Neural progenitor cell (in vitro differentiated cells): ENCODE data around the gene ATP5F1E. TPM values are rescaled to one million over a fixed set of nuclear protein-coding genes. Genes with fewer than 3 reads are reported as not detected.
A peak's percentile ranks its signal among the peaks of the same experiment; 100 is the strongest.

Experiments
- DNase-seq: peaks from one replicate; pipeline ENCODE4 v3.0.0-alpha.2; 2016; ENCODE audit warnings: low spot score
- H2AFZ ChIP-seq: fragments of 200-600 bp; sonication (generic); replicated peaks from 2 replicates; pipeline ENCODE4 v1.6.1; 2016; ENCODE audit warnings: antibody characterized with exemption
- H3F3A ChIP-seq: fragments of 200-600 bp; sonication (generic); 2 replicates; pipeline ENCODE4 v1.6.1; 2016; ENCODE audit warnings: antibody characterized with exemption, low read depth
- H3K27ac ChIP-seq: fragments of 200-600 bp; sonication (generic); 2 replicates; pipeline ENCODE4 v1.5.1; 2016; ENCODE audit warnings: mild to moderate bottlenecking
- H3K27me3 ChIP-seq: fragments of 200-600 bp; sonication (generic); 2 replicates; pipeline ENCODE4 v1.6.1; 2016; ENCODE audit warnings: mild to moderate bottlenecking, moderate library complexity
- H3K36me3 ChIP-seq: fragments of 200-600 bp; sonication (generic); 2 replicates; pipeline ENCODE4 v1.5.1; 2016
- H3K4me1 ChIP-seq: fragments of 200-600 bp; sonication (generic); 2 replicates; pipeline ENCODE4 v1.6.1; 2016; ENCODE audit warnings: mixed run types
- H3K4me2 ChIP-seq: fragments of 200-600 bp; sonication (generic); 2 replicates; pipeline ENCODE4 v1.6.1; 2016
- H3K4me3 ChIP-seq: fragments of 200-600 bp; sonication (generic); 2 replicates; pipeline ENCODE4 v1.5.1; 2016
- H3K79me2 ChIP-seq: fragments of 200-600 bp; sonication (generic); 2 replicates; pipeline ENCODE4 v1.6.1; 2016; ENCODE audit warnings: low read depth
- H3K9ac ChIP-seq: fragments of 200-600 bp; sonication (generic); 2 replicates; pipeline ENCODE4 v1.6.1; 2016
- H3K9me3 ChIP-seq: fragments of 200-600 bp; sonication (generic); 2 replicates; pipeline ENCODE4 v1.5.1; 2016; ENCODE audit warnings: low read depth
- H4K20me1 ChIP-seq: fragments of 200-600 bp; sonication (generic); 2 replicates; pipeline ENCODE4 v1.6.1; 2016; ENCODE audit warnings: low read depth
- H3K27ac Mint-ChIP-seq: 3 replicates; pipeline ENCODE4 v1.8.0; 2021; ENCODE audit warnings: mixed read lengths
- H3K27me3 Mint-ChIP-seq: 2 replicates; pipeline ENCODE4 v1.8.0; 2022; ENCODE audit warnings: low read depth, mild to moderate bottlenecking, inconsistent platforms, moderate library complexity, mixed read lengths; ENCODE audit not compliant: insufficient read depth
- H3K36me3 Mint-ChIP-seq: 3 replicates; pipeline ENCODE4 v1.8.0; 2021; ENCODE audit warnings: mixed read lengths
- H3K4me1 Mint-ChIP-seq: 3 replicates; pipeline ENCODE4 v1.8.0; 2021; ENCODE audit warnings: mixed read lengths
- H3K4me3 Mint-ChIP-seq: 3 replicates; pipeline ENCODE4 v1.8.0; 2021; ENCODE audit warnings: mild to moderate bottlenecking, moderate library complexity, mixed read lengths
- H3K9me3 Mint-ChIP-seq: 3 replicates; pipeline ENCODE4 v1.8.0; 2020; ENCODE audit warnings: mixed read lengths
- EZH2 ChIP-seq: fragments of 200-600 bp; sonication (generic); IDR thresholded peaks from 2 replicates; pipeline ENCODE4 v1.6.1; 2017; ENCODE audit warnings: antibody characterized with exemption, mild to moderate bottlenecking, moderate library complexity
- EZH2phosphoT487 ChIP-seq: fragments of 200-600 bp; sonication (generic); IDR thresholded peaks from 2 replicates; pipeline ENCODE4 v1.6.1; 2017; ENCODE audit warnings: antibody characterized with exemption
- total RNA-seq: library from RNA; depleted of rRNA; stranded (reverse); fragments of >200 nt; gene quantifications from 2 replicates; pipeline ENCODE4 v1.2.3, GENCODE V29; 2015; ENCODE audit warnings: low replicate concordance
- TF ChIP-seq, protein P1 (sequence below): fragments of 200-600 bp; sonication (generic); IDR thresholded peaks from 2 replicates; pipeline ENCODE4 v1.5.1; 2017; ENCODE audit warnings: antibody characterized with exemption, mild to moderate bottlenecking

Gene ATP5F1E
- total RNA-seq, 1 donor from 2014 or later, result 29.7 TPM

DNA sequence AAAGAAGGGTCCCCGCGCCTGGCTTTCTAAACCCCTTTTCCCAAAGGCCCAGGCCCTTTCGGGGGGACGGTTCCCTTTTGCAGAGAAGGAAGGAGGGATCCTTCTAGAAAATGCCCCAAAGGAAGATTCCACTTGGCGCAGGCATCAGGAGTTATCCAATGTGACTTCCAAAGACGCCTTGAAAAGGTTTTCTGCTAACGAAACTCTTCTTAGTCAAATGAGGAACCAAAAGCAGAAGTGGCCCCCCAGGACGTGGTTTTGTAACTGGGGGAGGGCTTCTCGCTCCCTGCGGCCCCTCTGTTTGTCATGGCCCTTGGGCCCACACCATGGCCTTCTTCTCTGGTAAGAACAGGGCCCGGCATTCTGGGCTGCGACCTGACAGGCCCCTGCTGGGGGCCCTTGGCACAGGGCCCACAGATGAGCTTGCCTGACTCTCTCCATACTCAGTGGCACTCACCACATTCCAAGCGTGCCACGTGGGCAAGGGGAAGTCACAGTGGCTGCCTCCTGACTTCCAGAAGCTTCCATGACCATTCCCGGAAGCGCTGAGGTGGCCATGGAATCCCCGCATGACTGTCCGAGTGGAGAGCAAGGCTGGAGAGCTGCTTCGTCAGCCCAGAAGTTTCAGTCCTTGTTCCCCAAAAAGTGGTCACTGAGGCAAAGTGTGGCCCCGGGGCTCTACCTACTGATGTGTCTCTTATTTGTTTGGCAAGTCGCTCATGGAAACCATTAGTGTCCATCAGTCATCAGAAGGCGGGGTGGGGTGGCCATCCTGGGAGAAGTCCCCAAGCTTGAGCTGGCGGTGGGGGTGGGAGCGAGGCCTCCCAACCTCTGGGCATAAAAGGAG is 24.2 kb downstream of the ATP5F1E start:
- DNase-seq, result no peak
- Mint-ChIP-seq H3K27ac (no peak overlapping the region), H3K9me3 (no peaks in the 10 kb centered on the region), H3K4me1 (peaks cover 36% of the 10 kb centered on the region), H3K36me3 (peaks cover 5% of the 10 kb centered on the region), H3K4me3 (peak overlapping the region; percentile 78), H3K27me3 (peaks cover 4% of the 10 kb centered on the region)
- H3K27ac ChIP-seq, result no peak overlapping the region
- no peaks in the 10 kb centered on the region for H3K36me3 ChIP-seq
- H3K9ac ChIP-seq, result no peak overlapping the region
- H3K79me2 ChIP-seq, result no peaks in the 10 kb centered on the region
- no peaks in the 10 kb centered on the region for H3K9me3 ChIP-seq
- peaks cover 6% of the 10 kb centered on the region for H4K20me1 ChIP-seq
- H2AFZ ChIP-seq, result peak overlapping the region; percentile 83
- TF ChIP-seq EZH2phosphoT487 (no peak), EZH2 (no peak)
- TF ChIP-seq, protein P1, sequence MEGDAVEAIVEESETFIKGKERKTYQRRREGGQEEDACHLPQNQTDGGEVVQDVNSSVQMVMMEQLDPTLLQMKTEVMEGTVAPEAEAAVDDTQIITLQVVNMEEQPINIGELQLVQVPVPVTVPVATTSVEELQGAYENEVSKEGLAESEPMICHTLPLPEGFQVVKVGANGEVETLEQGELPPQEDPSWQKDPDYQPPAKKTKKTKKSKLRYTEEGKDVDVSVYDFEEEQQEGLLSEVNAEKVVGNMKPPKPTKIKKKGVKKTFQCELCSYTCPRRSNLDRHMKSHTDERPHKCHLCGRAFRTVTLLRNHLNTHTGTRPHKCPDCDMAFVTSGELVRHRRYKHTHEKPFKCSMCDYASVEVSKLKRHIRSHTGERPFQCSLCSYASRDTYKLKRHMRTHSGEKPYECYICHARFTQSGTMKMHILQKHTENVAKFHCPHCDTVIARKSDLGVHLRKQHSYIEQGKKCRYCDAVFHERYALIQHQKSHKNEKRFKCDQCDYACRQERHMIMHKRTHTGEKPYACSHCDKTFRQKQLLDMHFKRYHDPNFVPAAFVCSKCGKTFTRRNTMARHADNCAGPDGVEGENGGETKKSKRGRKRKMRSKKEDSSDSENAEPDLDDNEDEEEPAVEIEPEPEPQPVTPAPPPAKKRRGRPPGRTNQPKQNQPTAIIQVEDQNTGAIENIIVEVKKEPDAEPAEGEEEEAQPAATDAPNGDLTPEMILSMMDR, result no peak
- no peaks in the 10 kb centered on the region for H3F3A ChIP-seq
- H3K4me1 ChIP-seq, result peaks cover 9% of the 10 kb centered on the region
- H3K4me2 ChIP-seq, result peak overlapping the region; percentile 88
- no peak overlapping the region for H3K4me3 ChIP-seq
- H3K27me3 ChIP-seq, result peaks cover 11% of the 10 kb centered on the region

DNA sequence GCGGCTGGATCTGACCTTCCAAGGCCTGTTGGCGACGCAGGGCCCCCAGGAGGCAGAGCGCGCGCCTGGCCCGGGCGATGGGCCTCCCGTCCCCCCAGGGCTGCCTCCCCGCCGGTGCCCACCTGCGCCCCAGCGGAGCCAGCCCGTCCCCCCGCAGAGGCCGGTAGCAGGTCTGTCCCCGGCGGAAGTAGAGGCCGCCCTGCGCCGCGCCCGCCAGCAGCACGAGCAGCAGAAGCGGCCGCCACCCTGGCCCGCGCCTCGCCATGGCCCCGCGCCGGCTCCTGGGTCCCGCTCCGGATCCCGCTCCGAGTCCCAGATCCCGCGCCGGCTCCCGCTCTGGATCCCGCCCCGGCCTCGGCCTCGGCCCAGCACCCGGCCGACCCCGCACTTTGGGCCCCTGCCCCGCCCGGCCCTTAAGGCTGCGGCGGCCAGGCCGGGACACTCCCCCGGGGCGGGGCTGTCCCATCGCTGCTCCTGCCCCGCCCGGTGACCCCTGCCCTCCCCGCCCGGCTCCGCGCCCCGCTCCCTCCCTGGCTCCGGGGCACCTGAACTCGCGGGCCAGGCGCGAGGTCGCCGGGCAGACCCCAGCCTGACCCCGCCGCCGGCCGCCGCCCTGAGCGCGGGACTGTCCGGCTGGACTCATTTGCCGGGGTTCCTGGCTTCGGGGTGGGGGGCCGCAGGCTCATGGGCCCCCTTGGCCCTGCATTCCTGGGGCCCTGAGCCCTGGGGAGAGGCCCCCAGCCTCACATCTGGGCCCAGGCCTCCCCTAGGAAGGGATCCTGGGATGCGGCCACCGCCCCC is 25.1 kb downstream of the ATP5F1E start, which contains the start of gene CTSZ:
CTSZ (minus strand) TSS at position 391 of the 801 bp plus-strand sequence; CDS start at position 265, 126 bp downstream.
- peak within 1 kb of the TSS; percentile 78 for H3K4me3 Mint-ChIP-seq
- H3K27ac ChIP-seq, result no peak within 1 kb of the TSS
- peak within 1 kb of the TSS; percentile 83 for H2AFZ ChIP-seq

DNA sequence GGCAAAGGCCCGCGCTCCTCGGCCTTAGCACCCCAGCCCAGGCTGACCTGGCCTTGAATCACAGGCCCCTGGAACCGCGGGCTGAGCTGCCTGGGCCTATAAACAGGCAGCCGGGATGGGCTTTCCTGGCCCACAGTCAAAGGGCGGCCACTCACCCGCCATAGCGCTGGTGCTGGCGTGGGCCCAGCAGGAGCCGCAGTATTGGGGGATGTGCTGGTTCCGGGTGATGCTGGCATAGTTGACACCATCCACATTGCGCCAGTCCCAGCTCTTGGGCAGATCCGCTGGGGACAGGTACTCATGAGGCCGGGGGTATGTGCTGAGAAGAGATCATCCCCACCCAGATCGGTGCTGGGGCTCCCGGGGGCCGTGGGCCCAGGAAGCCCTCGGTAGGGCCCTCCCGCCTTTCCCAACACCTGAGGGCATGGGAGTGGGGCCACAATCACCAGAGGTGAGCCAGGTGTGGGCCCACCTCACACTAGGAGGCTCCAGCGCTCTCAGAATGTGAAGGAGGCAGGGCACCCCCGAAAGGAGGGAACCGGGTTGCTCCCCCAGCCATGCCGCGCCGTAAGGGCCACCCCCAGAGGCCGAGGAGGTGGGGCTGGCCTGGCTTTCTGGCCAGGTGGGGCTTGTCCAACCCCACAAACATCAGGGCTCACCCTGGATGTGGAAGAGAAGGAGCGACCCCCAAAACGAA is 25.8 kb downstream of the ATP5F1E start:
- Histone ChIP-seq H2AFZ (peak overlapping the region; percentile 83), H3K4me2 (peak overlapping the region; percentile 88), H3F3A (no peaks in the 10 kb centered on the region), H3K9ac (no peak overlapping the region), H3K9me3 (no peaks in the 10 kb centered on the region), H4K20me1 (peaks cover 6% of the 10 kb centered on the region), H3K36me3 (no peaks in the 10 kb centered on the region), H3K4me1 (peaks cover 9% of the 10 kb centered on the region), H3K79me2 (no peaks in the 10 kb centered on the region), H3K4me3 (peak overlapping the region; percentile 56), H3K27me3 (peaks cover 11% of the 10 kb centered on the region), H3K27ac (no peak overlapping the region)
- H3K36me3 Mint-ChIP-seq, result peaks cover 5% of the 10 kb centered on the region
- peaks cover 9% of the 10 kb centered on the region for H3K27me3 Mint-ChIP-seq
- peak overlapping the region; percentile 41 for H3K4me3 Mint-ChIP-seq
- TF ChIP-seq, protein P1, result no peak
- no peak for TF ChIP-seq EZH2
- no peak for TF ChIP-seq EZH2phosphoT487
- peaks cover 34% of the 10 kb centered on the region for H3K4me1 Mint-ChIP-seq
- no peak overlapping the region for H3K27ac Mint-ChIP-seq
- DNase-seq, result no peak
- no peaks in the 10 kb centered on the region for H3K9me3 Mint-ChIP-seq

More for the DNA sequence above, 25.1 kb downstream of the ATP5F1E start, which contains the start of gene CTSZ:
- H3K36me3 Mint-ChIP-seq, result peaks cover 5% of the 10 kb centered on the region
- Histone ChIP-seq H3K4me1 (peaks cover 9% of the 10 kb centered on the region), H3K27me3 (peaks cover 11% of the 10 kb centered on the region), H3K79me2 (no peaks in the 10 kb centered on the region), H3K4me2 (peak within 1 kb of the TSS; percentile 88), H3K36me3 (no peaks in the 10 kb centered on the region), H3K9ac (no peak within 1 kb of the TSS), H3F3A (no peaks in the 10 kb centered on the region), H4K20me1 (peaks cover 6% of the 10 kb centered on the region), H3K4me3 (peak within 1 kb of the TSS; percentile 56), H3K9me3 (no peaks in the 10 kb centered on the region)
- H3K27ac Mint-ChIP-seq, result no peak within 1 kb of the TSS
- DNase-seq, result peak; percentile 81
- H3K9me3 Mint-ChIP-seq, result no peaks in the 10 kb centered on the region
- H3K4me1 Mint-ChIP-seq, result peaks cover 39% of the 10 kb centered on the region
- H3K27me3 Mint-ChIP-seq, result peaks cover 9% of the 10 kb centered on the region
- TF ChIP-seq, protein P1, result no peak
- TF ChIP-seq EZH2phosphoT487, result no peak
- no peak for TF ChIP-seq EZH2
